ENCODE data around the gene HTT.

The HTT gene

GRCh38 chr4:3219761-3220475 lies 145.4 kb downstream of the HTT start:
- peak; percentile 14 for DNase-seq (ENCODE audit: low spot score)

DNA sequence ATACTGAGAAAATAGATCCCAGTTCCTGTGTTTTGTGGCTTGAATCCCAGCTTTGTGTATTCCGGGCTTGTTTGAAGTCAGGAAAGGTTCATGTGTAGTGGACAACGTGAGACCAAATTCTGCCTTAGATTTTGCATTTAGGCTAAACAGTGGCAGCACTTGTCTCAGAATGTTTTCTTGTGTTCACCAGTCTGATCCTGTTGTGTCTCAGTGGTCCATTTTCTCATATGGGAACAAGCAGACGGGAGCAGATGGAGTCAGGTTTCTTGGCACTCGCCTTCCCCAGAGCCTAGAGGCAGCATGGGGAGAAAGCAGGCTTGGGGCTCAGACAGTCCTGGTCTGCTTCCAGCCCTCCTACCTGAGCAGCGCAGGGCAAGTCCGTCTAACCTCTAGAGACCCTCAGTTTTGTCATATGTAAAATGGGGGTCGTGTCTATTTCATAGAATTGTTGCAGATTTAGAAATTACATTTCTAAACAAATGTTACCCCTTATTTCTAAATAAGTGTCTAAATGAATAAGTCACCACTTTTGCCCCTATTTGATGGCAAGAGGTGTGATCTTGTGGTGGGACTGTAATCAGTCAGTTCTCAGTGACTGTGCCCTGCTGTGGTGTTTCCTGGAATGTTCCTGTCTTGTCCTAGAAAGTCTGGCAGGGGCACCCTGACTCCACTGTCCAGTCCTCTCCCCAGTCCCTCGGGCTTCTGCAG lies 146.1 kb downstream of the HTT start:
- DNase-seq (ENCODE audit: low spot score) = no peak

DNA sequence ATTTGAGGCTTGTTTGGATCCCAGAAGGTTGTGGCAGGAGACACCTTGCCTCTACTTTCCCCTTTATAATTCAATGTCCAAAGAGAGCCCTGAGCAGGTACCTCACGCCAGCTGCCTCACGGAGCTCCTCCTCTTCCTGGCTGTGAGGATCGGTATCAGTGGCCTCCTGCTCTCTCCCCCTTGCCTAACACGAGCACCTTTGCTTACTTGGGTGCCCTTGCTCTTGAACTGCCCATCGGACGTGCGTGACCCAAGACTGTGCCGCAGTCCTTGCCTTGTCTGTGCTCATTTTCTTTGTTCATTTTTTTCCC lies 146.7 kb downstream of the HTT start:
- no peak for DNase-seq (ENCODE audit: low spot score)

GRCh38 chr4:3221996-3222395 lies 147.5 kb downstream of the HTT start:
- DNase-seq (ENCODE audit: low spot score) = no peak

- no peak for DNase-seq (ENCODE audit: low spot score)
These were observed 148.9 kb downstream of the HTT start for GRCh38 chr4:3223346-3223745.

DNA sequence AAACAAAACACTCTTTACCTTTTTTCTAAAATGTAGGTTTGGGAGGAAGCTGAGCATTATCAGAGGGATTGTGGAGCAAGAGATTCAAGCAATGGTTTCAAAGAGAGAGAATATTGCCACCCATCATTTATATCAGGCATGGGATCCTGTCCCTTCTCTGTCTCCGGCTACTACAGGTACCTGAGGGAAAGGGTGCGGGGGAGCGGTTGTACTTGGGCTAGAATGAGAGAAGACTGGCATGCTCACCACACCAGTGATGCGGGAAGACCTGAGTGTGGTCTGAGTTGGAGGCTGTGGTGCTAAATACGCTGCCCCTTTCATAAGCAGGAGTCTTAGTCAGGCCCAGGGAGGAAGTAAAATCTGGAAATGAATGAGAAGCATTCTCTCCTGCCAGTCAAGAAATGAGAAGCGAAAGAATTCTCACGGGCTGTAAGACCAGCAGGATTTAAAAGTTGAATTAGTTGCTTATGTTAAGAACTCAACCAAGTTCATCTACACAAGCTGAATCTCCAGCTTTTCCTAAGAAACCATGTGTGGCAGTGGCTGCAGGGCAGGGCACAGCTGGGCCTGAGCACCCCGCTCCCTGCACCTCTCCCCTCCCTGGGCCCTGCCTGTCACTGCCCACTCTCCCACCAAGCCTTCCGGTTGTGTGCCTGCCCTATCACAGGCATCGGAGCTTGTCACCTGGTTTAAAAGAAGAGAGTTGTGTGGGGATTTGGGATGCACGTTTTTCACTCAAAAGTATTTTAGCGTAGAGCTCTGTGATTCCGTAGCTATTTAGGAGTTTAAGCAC lies 149.7 kb downstream of the HTT start:
- no peak for DNase-seq (ENCODE audit: low spot score)

DNA sequence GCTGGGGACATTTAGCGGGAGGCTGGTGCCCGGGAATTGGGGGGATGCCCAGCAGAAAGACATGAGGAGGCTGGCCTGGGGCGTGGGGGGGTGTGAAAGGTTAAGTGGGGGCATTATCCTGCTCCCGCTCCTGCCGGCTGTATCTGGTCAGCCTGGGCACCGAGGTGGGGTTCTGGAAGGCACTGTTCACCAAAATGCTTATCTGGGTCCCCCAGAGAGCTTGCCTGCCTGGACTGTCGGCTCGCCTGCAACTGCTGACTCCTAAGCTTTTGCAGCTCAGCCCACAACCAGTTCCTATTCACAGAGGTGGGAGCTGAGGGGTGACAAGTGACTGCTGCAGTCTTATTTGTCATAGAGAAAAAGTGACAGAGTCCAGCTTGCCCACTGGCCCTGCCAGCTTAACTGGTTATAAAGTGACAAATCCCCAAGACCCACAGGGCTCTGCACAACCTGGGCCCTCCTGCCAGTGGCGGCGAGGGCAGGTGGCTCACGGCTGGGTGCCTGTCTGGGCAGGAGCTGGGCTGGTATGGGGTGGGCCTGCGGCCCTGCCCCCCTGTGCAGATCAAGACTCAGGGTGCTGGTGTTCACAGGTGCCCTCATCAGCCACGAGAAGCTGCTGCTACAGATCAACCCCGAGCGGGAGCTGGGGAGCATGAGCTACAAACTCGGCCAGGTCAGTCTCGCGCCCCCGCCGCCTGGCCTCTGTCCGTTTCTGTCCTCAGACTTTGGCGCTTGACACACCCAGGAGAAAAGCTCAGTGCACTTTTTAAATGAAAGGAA lies 150.8 kb downstream of the HTT start:
- no peak for DNase-seq (ENCODE audit: low spot score)

GRCh38 chr4:3225936-3226335 lies 151.5 kb downstream of the HTT start:
- DNase-seq (ENCODE audit: low spot score) = no peak

GRCh38 chr4:3226467-3226866 lies 152.0 kb downstream of the HTT start:
- DNase-seq (ENCODE audit: low spot score) = no peak

GRCh38 chr4:3226944-3227343 lies 152.5 kb downstream of the HTT start:
- no peak for DNase-seq (ENCODE audit: low spot score)

GRCh38 chr4:3227878-3228675 lies 153.6 kb downstream of the HTT start:
- no peak for DNase-seq (ENCODE audit: low spot score)

DNA sequence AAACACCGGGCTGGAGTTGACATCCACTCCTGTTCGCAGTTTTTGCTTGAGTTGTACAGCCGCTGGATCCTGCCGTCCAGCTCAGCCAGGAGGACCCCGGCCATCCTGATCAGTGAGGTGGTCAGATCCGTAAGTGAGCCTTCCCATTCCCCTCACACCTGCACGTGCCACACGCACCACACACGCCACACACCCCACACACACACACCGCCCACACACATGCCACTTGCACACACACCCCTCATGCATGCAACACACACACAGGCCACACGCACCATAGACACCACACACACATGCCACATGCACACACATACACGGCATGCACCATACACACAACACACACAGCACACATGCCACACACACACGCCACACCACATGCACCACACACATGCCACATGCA lies 154.4 kb downstream of the HTT start:
- DNase-seq (ENCODE audit: low spot score) = no peak

DNA sequence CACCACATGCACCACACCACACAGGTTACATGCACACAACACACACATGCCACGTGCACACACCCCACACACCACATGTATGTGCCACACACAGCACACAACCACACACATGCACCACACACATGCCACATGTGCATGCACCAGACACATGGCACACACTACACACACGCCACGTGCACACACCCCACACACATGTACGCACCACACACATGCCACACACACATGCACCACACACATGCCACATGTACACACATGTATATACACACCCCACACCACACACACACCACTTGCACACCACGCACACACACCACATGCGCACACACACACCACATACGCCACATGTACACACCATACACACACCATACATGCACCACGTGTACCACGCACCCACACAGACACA lies 154.8 kb downstream of the HTT start:
- no peak for DNase-seq (ENCODE audit: low spot score)

- DNase-seq (ENCODE audit: low spot score) = no peak
These were observed 155.5 kb downstream of the HTT start for GRCh38 chr4:3229964-3230363.

DNA sequence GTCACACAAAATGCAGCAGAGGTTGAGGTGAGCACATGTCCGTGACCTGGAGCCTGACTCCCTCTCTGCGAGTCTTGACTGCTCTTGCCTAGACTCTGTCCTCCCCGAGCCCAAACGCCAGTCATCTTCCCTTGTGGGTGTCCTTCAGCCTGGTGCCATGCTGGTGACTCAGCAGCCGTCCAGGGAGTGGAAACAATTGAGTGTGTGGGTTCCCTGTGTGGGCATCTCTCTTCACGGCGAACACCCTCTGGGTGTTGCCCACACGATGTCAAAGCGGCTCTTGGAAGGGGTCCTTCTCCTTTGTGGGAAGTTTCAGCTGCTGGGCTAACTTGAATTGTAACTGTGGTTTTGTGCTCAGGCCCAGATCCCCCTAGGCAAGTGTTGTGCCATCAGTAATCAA lies 157.0 kb downstream of the HTT start:
- no peak for DNase-seq (ENCODE audit: low spot score)

DNA sequence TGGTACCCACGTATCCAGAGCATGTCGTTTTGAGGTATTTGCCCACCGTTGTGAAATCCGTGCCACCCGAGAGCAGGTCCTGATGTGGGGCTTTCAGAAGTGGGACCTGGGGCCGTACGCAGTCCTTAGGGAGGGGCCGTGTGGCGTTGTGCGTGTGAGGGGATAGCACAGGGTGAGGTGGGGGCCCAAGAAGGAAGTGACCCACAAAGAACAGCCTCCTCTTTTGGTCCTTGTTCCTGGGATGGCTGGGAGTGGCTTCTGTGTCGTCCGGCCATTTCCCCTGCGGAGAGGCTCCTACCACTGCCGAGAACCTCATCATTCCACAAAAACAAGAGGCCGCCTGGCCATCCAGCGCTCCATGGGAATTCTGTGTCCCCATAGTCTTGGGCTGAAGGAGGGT lies 157.5 kb downstream of the HTT start:
- DNase-seq (ENCODE audit: low spot score) = no peak

- DNase-seq (ENCODE audit: low spot score) = no peak
These were observed 158.4 kb downstream of the HTT start for GRCh38 chr4:3232871-3233271.

- no peak for DNase-seq (ENCODE audit: low spot score)
These were observed 159.1 kb downstream of the HTT start for GRCh38 chr4:3233391-3234071.

- DNase-seq (ENCODE audit: low spot score) = no peak
These were observed 159.9 kb downstream of the HTT start for GRCh38 chr4:3234171-3235029.

DNA sequence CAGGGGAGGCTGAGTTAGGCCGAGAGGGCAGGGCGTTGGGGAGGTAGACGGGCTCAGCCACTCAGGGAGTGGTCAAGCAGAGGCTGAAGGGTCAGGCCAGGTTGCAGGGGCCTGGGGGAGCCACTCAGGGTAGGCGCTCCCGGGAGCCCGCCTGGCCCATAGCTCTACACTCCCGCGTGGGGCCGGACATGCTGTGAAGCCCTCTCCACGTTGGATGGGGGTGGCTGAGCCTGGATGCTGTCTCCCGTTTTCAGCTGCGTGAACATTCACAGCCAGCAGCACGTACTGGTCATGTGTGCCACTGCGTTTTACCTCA lies 160.5 kb downstream of the HTT start:
- DNase-seq (ENCODE audit: low spot score) = no peak

Measured in kidney tubule cell (primary cell).